Stimulated activated naive CD8-positive, alpha-beta T cell treated with anti-CD3 and anti-CD28 coated beads, Interleukin-15, Interleukin-2, amounts not matched to agents 100 ng/mL and 50 ng/mL, for 24 hours (primary cell): ENCODE data around the gene IGFBPL1.
"Not testable (repeated sequence)": the region's sequence is repeated elsewhere in the genome, so short reads cannot be mapped to it uniquely, and the experiment has no call there.

ENCODE experiments used
- H3K27ac Mint-ChIP-seq: one replicate; pipeline ENCODE4 v1.8.0; 2021; ENCODE audit warnings: mild to moderate bottlenecking, mixed read lengths
- H3K27me3 Mint-ChIP-seq: one replicate; pipeline ENCODE4 v1.8.0; 2021; ENCODE audit warnings: mixed read lengths
- H3K36me3 Mint-ChIP-seq: one replicate; pipeline ENCODE4 v1.8.0; 2021; ENCODE audit warnings: low read depth, mixed read lengths
- H3K4me1 Mint-ChIP-seq: one replicate; pipeline ENCODE4 v1.8.0; 2021; ENCODE audit warnings: low read depth, mixed read lengths
- H3K4me3 Mint-ChIP-seq: one replicate; pipeline ENCODE4 v1.8.0; 2021; ENCODE audit warnings: mild to moderate bottlenecking, mixed read lengths
- H3K9me3 Mint-ChIP-seq: one replicate; pipeline ENCODE4 v1.8.0; 2021; ENCODE audit warnings: mixed read lengths

Gene IGFBPL1

DNA sequence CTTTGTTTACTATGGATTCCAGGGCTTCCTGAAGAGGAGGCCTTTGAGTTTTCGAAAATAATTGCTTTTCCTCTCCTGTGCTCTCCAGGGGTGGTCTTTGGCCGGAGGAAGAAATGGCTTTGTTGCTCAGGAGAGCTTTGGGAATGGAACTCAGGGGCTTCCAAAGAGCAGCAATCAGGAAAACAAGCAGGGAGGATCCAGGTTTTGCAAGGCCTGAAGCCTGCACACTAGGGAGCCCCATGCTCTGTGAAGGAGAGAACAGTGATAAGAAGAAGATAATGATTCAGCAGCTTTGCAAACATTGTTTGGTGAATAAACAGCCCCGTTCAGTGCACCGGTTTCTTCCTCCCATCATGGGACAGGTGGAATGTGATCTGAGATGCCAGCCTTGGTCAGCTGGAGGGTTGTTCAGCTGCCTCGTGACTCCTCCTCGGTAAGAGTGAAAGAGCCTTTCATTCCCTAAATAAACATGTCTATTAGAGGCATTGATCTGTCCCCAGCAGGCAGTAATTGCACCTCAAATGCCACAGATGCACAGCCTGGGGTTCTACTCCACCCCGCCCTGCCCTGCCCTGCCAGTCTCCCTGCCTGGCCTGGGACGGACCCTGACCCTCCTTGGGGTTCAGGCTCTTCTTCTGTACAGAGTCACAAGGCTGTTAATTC is 43.3 kb downstream of the IGFBPL1 start:
- Mint-ChIP-seq H3K27me3 (peaks cover 7% of the 10 kb centered on the region), H3K4me1 (no peaks in the 10 kb centered on the region), H3K27ac (no peak overlapping the region), H3K4me3 (no peak overlapping the region), H3K36me3 (no peaks in the 10 kb centered on the region), H3K9me3 (peaks cover 6% of the 10 kb centered on the region)

GRCh38 chr9:38380230-38380871 is 43.9 kb downstream of the IGFBPL1 start:
- no peak overlapping the region for H3K27ac Mint-ChIP-seq
- H3K4me3 Mint-ChIP-seq: no peak overlapping the region
- H3K36me3 Mint-ChIP-seq: no peaks in the 10 kb centered on the region
- peaks cover 7% of the 10 kb centered on the region for H3K27me3 Mint-ChIP-seq
- peaks cover 6% of the 10 kb centered on the region for H3K9me3 Mint-ChIP-seq
- H3K4me1 Mint-ChIP-seq: no peaks in the 10 kb centered on the region

GRCh38 chr9:38377336-38378083 is 46.7 kb downstream of the IGFBPL1 start:
- H3K9me3 Mint-ChIP-seq, H3K4me3 Mint-ChIP-seq, H3K4me1 Mint-ChIP-seq, H3K36me3 Mint-ChIP-seq, H3K27me3 Mint-ChIP-seq, H3K27ac Mint-ChIP-seq: not testable (repeated sequence)

DNA sequence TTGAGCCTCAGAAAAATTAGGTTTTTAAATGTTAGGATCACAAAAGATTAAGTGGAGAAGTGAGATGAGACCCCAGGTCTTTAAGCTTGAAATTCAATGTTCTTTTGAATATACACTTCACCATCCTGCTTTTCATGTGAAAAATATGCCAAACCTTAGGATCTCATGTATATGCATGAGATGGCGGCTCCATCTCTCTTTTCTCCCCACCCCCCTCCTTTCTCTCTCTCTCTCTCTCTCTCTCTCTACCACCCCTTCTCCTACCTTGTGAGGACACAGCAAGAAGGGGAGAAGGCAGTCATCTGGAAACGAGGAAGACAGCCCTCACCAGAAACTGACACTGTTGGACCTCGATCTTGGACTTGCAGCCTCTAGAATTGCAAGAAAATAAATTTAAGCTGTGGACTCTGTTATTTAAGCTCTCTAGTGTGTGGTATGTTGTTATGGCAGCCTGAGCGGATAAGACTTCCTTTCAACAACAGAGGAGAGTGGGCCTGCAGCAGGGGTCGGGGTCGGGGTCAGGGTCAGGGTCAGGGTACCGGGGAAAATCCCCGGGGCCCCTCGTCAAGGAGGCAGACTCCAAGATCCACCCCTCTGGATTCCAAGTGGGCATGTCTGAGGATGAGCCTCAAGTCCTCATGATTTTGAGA is 48.1 kb downstream of the IGFBPL1 start:
- Mint-ChIP-seq H3K9me3 (no peaks in the 10 kb centered on the region), H3K27ac (no peak overlapping the region), H3K36me3 (no peaks in the 10 kb centered on the region), H3K4me3 (no peak overlapping the region), H3K4me1 (no peaks in the 10 kb centered on the region), H3K27me3 (peaks cover 6% of the 10 kb centered on the region)

DNA sequence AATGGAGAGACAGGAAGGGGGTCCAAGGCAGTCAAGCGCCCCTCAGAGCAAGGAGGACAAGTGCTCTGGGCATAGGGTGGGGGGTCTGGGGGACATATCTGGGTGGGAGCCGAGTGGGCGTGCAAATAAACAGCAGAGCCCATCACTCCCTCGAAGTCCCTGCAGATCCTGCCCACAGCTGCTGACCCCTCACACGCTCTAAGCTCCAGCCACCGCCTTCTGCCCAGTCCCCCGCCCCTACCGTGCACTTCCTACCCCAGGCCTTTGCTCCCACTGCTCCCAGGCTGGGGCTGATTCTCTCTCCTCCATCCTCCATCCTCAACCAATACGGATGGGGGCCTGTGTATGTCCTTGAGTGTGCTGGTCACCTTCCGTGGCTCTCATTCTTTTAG is 48.7 kb downstream of the IGFBPL1 start:
- no peaks in the 10 kb centered on the region for H3K36me3 Mint-ChIP-seq
- no peak overlapping the region for H3K27ac Mint-ChIP-seq
- H3K4me3 Mint-ChIP-seq: no peak overlapping the region
- H3K27me3 Mint-ChIP-seq: peaks cover 12% of the 10 kb centered on the region
- no peaks in the 10 kb centered on the region for H3K4me1 Mint-ChIP-seq
- H3K9me3 Mint-ChIP-seq: no peaks in the 10 kb centered on the region

- Mint-ChIP-seq H3K27ac (no peak overlapping the region), H3K9me3 (no peaks in the 10 kb centered on the region), H3K36me3 (no peaks in the 10 kb centered on the region), H3K27me3 (peaks cover 12% of the 10 kb centered on the region), H3K4me1 (no peaks in the 10 kb centered on the region), H3K4me3 (no peak overlapping the region)
Measured at GRCh38 chr9:38374847-38375571, 49.2 kb downstream of the IGFBPL1 start.

DNA sequence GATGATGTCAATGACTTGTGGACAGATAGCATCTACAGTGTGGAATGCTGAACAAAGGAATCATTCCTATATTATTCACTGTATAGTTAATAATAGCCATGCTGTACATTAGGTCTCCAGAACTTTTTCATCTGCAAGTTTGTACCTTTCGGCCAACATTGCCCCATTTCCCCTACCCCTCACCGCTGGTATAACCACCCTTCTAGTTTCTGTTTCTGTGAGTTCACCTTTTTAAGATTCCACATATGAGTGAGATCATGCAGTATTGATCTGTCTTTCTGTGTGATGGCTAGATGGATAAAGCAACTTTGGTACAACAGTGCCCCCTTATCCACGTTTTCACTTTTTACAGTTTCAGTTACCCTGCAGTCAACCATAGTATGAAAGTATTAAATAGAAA is 50.6 kb downstream of the IGFBPL1 start:
- Mint-ChIP-seq H3K4me1 (no peaks in the 10 kb centered on the region), H3K4me3 (no peak overlapping the region), H3K9me3 (no peaks in the 10 kb centered on the region), H3K27me3 (peaks cover 12% of the 10 kb centered on the region), H3K36me3 (no peaks in the 10 kb centered on the region), H3K27ac (no peak overlapping the region)

- H3K4me1 Mint-ChIP-seq: no peaks in the 10 kb centered on the region
- no peak overlapping the region for H3K4me3 Mint-ChIP-seq
- peaks cover 12% of the 10 kb centered on the region for H3K27me3 Mint-ChIP-seq
- H3K36me3 Mint-ChIP-seq: no peaks in the 10 kb centered on the region
- H3K9me3 Mint-ChIP-seq: no peaks in the 10 kb centered on the region
- no peak overlapping the region for H3K27ac Mint-ChIP-seq
Measured at GRCh38 chr9:38372762-38373619, 51.3 kb downstream of the IGFBPL1 start.

GRCh38 chr9:38371495-38371894 is 52.8 kb downstream of the IGFBPL1 start:
- H3K9me3 Mint-ChIP-seq: no peaks in the 10 kb centered on the region
- no peak overlapping the region for H3K27ac Mint-ChIP-seq
- H3K4me3 Mint-ChIP-seq: no peak overlapping the region
- no peaks in the 10 kb centered on the region for H3K36me3 Mint-ChIP-seq
- no peaks in the 10 kb centered on the region for H3K4me1 Mint-ChIP-seq
- peaks cover 12% of the 10 kb centered on the region for H3K27me3 Mint-ChIP-seq

- Mint-ChIP-seq H3K27me3 (peaks cover 12% of the 10 kb centered on the region), H3K9me3 (no peaks in the 10 kb centered on the region), H3K4me3 (no peak overlapping the region), H3K36me3 (no peaks in the 10 kb centered on the region), H3K27ac (no peak overlapping the region), H3K4me1 (no peaks in the 10 kb centered on the region)
Measured at GRCh38 chr9:38370176-38370575, 54.1 kb downstream of the IGFBPL1 start.

- no peaks in the 10 kb centered on the region for H3K4me1 Mint-ChIP-seq
- peaks cover 9% of the 10 kb centered on the region for H3K27me3 Mint-ChIP-seq
- H3K4me3 Mint-ChIP-seq: no peak overlapping the region
- no peaks in the 10 kb centered on the region for H3K9me3 Mint-ChIP-seq
- no peaks in the 10 kb centered on the region for H3K36me3 Mint-ChIP-seq
- H3K27ac Mint-ChIP-seq: no peak overlapping the region
Measured at GRCh38 chr9:38368731-38369130, 55.5 kb downstream of the IGFBPL1 start.

DNA sequence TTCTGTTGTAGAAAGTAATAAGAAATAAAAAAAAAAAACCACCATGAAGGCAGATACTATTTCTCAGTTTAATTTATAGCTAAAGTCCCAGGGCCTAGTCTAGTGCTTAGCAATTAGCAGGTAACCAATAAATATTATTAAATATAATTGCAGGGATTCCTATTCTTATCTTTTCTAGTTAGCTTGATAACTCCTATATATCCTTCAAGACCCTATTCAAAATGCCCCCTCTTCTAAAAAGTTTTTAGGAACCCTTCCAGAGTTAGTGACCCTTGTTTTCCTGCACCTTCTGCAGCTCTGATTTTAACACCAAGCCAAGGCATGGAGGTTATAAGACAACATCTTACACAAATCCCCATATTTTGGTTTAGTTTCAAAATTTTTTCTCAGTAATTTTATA is 56.4 kb downstream of the IGFBPL1 start:
- H3K36me3 Mint-ChIP-seq: no peaks in the 10 kb centered on the region
- no peak overlapping the region for H3K4me3 Mint-ChIP-seq
- no peak overlapping the region for H3K27ac Mint-ChIP-seq
- H3K9me3 Mint-ChIP-seq: no peaks in the 10 kb centered on the region
- peaks cover 3% of the 10 kb centered on the region for H3K4me1 Mint-ChIP-seq
- H3K27me3 Mint-ChIP-seq: peaks cover 9% of the 10 kb centered on the region

DNA sequence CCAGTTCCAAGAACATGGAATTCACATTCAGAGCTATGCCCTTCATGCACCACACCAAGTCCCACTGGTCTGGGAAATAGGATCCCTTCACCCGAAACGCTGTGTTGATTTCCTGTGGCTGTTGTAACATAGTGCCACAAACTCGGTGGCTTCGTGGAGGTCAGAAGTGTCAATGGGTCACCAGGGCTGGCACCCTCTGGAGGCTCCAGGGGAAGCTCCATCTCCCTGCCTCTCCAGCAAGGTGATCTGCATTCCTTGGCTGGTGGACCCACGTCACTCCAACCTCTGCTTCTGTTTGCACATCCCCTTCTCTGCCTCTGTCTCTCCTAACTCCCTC is 60.7 kb downstream of the IGFBPL1 start:
- Mint-ChIP-seq H3K36me3 (no peaks in the 10 kb centered on the region), H3K4me3 (no peak overlapping the region), H3K4me1 (peaks cover 5% of the 10 kb centered on the region), H3K27me3 (no peaks in the 10 kb centered on the region), H3K27ac (no peak overlapping the region), H3K9me3 (no peaks in the 10 kb centered on the region)
